ENCODE measurements around the gene ADAMTS13. TPM values are rescaled to one million over a fixed set of nuclear protein-coding genes. Genes with fewer than 3 reads are reported as not detected.
"Not testable (repeated sequence)": the region's sequence is repeated elsewhere in the genome, so short reads cannot be mapped to it uniquely, and the experiment has no call there.

ADAMTS13 gene
- total RNA-seq, 8 experiments from 2014 or later, result 2.7 to 14.3 (median 4.3) TPM

GRCh38 chr9:133383438-133383837 lies 38.7 kb upstream of the ADAMTS13 start:
- no peak for ATAC-seq (replicated peaks in 6 of 8)
- WGBS, 10 experiments, result 50 to 100% (median 86%) methylated on average over 1 to 3 of the region's 3 CpGs; no CpG with 5 or more reads in 4 of the 10 experiments
- Histone ChIP-seq H3K27ac (no peak overlapping the region), H3K4me3 (no peak overlapping the region), H3K4me1 (replicated peaks in 1 of 2) (no peaks in the 10 kb centered on the region)
- in situ Hi-C loops (cut with MboI; ENCODE audit: low pct_unique_long_range_greater_than_20kb in 2 of 9, low sequenced_read_pairs in 9 of 9, unreplicated experiment in 9 of 9), result no loop called here

GRCh38 chr9:133384736-133385321 lies 37.3 kb upstream of the ADAMTS13 start:
- in situ Hi-C loops (cut with MboI; ENCODE audit: low pct_unique_long_range_greater_than_20kb in 2 of 9, low sequenced_read_pairs in 9 of 9, unreplicated experiment in 9 of 9), result no loop called here
- Histone ChIP-seq H3K4me1 (replicated peaks in 1 of 2) (no peaks in the 10 kb centered on the region), H3K27ac (no peak overlapping the region), H3K4me3 (no peak overlapping the region)
- WGBS, 10 experiments, result 69 to 100% (median 89%) methylated on average over 2 to 10 of the region's 17 CpGs; no CpG with 5 or more reads in 2 of the 10 experiments
- ATAC-seq (replicated peaks in 6 of 8), result no peak

DNA sequence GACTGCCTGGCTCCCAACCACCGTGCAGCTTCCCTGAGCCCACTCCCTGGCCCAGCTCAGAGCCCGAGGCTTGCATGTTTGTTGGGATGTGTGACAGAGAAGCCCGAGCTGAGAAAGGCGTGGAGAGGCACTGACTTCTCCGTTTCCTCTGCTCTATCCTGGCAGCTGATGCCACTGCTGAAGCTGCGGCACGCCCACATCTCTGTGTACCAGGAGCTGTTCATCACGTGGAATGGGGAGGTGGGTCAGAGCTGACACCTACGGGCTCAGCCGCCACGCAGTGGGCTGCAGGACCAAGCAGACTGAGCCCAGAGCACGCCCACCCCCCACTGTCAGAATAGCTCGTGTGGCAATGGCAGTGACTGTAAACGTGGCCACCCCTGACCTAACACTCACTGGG lies 36.7 kb upstream of the ADAMTS13 start:
- Histone ChIP-seq H3K27ac (no peak overlapping the region), H3K4me1 (replicated peaks in 1 of 2) (no peaks in the 10 kb centered on the region), H3K4me3 (no peak overlapping the region)
- in situ Hi-C loops (cut with MboI; ENCODE audit: low pct_unique_long_range_greater_than_20kb in 2 of 9, low sequenced_read_pairs in 9 of 9, unreplicated experiment in 9 of 9), result no loop called here
- no peak for ATAC-seq (replicated peaks in 6 of 8)
- WGBS, 10 experiments, result 49 to 90% (median 86%) methylated on average over 3 to 6 of the region's 14 CpGs; no CpG with 5 or more reads in 5 of the 10 experiments

DNA sequence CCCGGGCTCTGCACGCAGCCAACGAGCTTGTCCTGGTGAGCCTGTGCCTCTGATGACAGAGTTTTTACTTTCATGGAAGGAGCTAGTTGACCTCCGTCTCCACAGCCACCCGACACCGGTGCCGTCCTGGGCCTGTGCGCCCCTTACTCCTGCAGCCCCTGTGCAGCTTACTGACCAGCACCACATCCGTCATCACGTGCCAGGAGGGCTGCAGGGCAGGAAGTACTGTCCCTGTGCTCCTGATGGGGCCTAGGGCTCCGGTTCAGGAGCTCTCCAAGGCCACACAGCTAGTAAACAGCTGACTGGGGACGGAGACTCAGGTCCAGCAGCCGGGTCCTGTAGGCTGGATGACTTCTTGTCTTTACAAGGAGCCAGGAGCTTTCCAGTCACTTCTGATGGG lies 35.8 kb upstream of the ADAMTS13 start:
- Histone ChIP-seq H3K27ac (no peak overlapping the region), H3K4me3 (no peak overlapping the region), H3K4me1 (replicated peaks in 1 of 2) (no peaks in the 10 kb centered on the region)
- in situ Hi-C loops (cut with MboI; ENCODE audit: low pct_unique_long_range_greater_than_20kb in 2 of 9, low sequenced_read_pairs in 9 of 9, unreplicated experiment in 9 of 9), result no loop called here
- WGBS, 10 experiments, result 33 to 100% (median 80%) methylated on average over 1 to 3 of the region's 13 CpGs; no CpG with 5 or more reads in 5 of the 10 experiments
- no peak for ATAC-seq (replicated peaks in 6 of 8)

DNA sequence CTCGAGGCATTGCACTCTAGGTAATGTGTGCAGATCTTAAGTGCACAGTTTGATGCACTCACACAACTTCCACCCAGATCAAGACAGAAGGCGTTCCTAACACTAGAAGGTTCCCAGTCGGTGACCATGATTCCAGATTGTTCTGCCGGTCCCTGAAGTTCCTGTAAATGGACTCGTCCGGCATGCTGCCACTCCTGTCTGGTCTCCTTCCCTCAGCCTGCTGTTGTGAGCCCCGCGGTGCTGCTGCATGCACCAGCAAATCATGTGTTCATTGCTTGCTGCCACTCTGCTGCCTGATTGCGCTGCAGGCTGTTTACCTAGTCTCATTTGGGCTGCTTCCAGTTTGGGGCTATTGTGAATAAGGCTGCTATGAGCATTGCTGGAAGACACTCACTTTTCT lies 34.5 kb upstream of the ADAMTS13 start:
- peak in 1 of 8 experiments; percentile 77 for ATAC-seq (replicated peaks in 6 of 8)
- in situ Hi-C loops (cut with MboI; ENCODE audit: low pct_unique_long_range_greater_than_20kb in 2 of 9, low sequenced_read_pairs in 9 of 9, unreplicated experiment in 9 of 9), result no loop called here
- Histone ChIP-seq H3K4me1 (replicated peaks in 1 of 2) (no peaks in the 10 kb centered on the region), H3K4me3 (no peak overlapping the region), H3K27ac (no peak overlapping the region)
- 0 to 93% (median 82%) methylated on average over 1 to 8 of the region's 9 CpGs; no CpG with 5 or more reads in 2 of the 10 experiments for WGBS, 10 experiments

DNA sequence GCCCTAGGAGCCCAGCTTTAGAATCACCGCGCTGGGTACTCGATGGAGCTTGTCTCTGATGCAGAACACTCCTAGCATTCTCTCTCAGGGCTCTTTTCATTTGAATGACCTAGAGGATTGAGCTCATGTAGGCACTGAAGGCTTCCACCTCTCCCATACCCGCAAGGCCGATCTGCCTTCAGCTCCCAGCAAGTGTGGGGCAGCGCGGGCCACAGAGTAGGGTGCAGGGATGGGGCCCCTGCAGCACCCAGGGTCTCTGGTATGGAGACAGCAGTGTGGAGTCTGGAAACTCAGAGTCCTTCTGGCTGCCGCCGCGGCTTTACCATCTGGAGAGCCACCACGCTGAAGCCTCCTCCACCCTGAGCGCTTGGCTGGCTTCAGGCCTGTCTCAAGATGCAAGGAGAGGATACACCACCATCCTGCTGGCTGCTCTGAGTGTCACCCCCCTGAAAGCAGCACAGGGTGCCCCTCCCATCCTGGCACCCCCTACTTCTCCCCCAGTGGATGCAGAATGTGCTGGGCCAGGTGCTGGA lies 33.1 kb upstream of the ADAMTS13 start:
- WGBS, 10 experiments, result 40 to 100% (median 96%) methylated on average over 1 to 5 of the region's 12 CpGs; no CpG with 5 or more reads in 4 of the 10 experiments
- no peak for ATAC-seq (replicated peaks in 6 of 8)

DNA sequence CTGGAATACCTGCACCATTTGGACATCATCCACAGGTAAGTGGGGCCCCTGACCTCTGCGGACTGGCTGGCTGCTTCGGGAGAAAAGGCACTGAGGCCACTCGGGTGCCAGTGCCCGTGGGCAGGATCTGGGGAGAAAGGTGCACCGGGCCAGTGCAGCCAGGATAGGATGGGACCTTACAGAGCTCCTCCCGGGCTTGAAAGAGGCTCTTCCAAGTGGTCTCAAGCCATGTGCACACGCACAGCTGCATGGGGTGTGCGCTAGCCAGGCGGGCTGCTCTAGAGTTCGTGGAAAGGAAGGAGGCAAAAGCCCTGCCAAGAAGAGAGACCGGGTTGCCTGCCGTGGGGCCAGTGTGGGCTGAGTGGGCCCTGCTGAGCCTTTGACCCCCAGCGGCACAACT lies 32.6 kb upstream of the ADAMTS13 start:
- no peak overlapping the region for H3K4me3 ChIP-seq
- in situ Hi-C loops (cut with MboI; ENCODE audit: low pct_unique_long_range_greater_than_20kb in 2 of 9, low sequenced_read_pairs in 9 of 9, unreplicated experiment in 9 of 9), result no loop called here
- ATAC-seq (replicated peaks in 6 of 8), result no peak
- H3K27ac ChIP-seq, result no peak overlapping the region
- WGBS, 10 experiments, result 58 to 94% (median 72%) methylated on average over 3 to 7 of the region's 13 CpGs; no CpG with 5 or more reads in 6 of the 10 experiments
- no peaks in the 10 kb centered on the region for H3K4me1 ChIP-seq (replicated peaks in 1 of 2)

More for the DNA sequence above, 33.1 kb upstream of the ADAMTS13 start:
- Histone ChIP-seq H3K4me3 (no peak overlapping the region), H3K27ac (no peak overlapping the region), H3K4me1 (replicated peaks in 1 of 2) (no peaks in the 10 kb centered on the region)
- in situ Hi-C loops (cut with MboI; ENCODE audit: low pct_unique_long_range_greater_than_20kb in 2 of 9, low sequenced_read_pairs in 9 of 9, unreplicated experiment in 9 of 9), result no loop called here

- WGBS, 10 experiments, result 40% methylated on average over 1 of the region's 7 CpGs; no CpG with 5 or more reads in 9 of the 10 experiments
- H3K4me3 ChIP-seq, result no peak overlapping the region
- in situ Hi-C loops (cut with MboI; ENCODE audit: low pct_unique_long_range_greater_than_20kb in 2 of 9, low sequenced_read_pairs in 9 of 9, unreplicated experiment in 9 of 9), result no loop called here
Observed at GRCh38 chr9:133390713-133391112, 31.5 kb upstream of the ADAMTS13 start.

GRCh38 chr9:133391449-133391848 lies 30.7 kb upstream of the ADAMTS13 start:
- H3K27ac ChIP-seq; in situ Hi-C loops (cut with MboI; ENCODE audit: low pct_unique_long_range_greater_than_20kb in 2 of 9, low sequenced_read_pairs in 9 of 9, unreplicated experiment in 9 of 9); ATAC-seq (replicated peaks in 6 of 8); H3K4me1 ChIP-seq (replicated peaks in 1 of 2); H3K4me3 ChIP-seq: not testable (repeated sequence)
- no CpG with 5 or more reads among the region's 4 CpGs for WGBS, 10 experiments

More at GRCh38 chr9:133390713-133391112, 31.5 kb upstream of the ADAMTS13 start:
- no peaks in the 10 kb centered on the region for H3K4me1 ChIP-seq (replicated peaks in 1 of 2)
- no peak overlapping the region for H3K27ac ChIP-seq
- ATAC-seq (replicated peaks in 6 of 8), result no peak

DNA sequence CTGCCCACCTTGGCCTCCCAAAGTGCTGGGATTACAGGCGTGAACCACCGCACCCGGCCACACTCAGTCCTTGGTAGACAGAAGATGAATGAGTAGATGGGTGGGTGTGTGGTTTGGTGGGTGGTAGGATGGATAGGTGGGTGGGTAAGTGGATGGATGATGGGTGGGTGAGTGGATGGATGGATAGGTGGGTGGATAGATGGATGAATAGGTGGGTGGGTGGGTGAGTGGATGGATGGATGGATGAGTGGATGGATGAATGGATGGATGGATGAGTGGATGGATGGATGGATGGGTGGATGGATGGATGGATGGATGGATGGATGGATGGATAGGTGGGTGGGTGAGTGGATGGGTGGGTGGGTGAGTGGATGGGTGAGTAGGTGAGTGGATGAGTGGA lies 29.9 kb upstream of the ADAMTS13 start:
- H3K4me1 ChIP-seq (replicated peaks in 1 of 2); H3K4me3 ChIP-seq; ATAC-seq (replicated peaks in 6 of 8); in situ Hi-C loops (cut with MboI; ENCODE audit: low pct_unique_long_range_greater_than_20kb in 2 of 9, low sequenced_read_pairs in 9 of 9, unreplicated experiment in 9 of 9); H3K27ac ChIP-seq: not testable (repeated sequence)
- WGBS, 10 experiments, result no CpG with 5 or more reads among the region's 3 CpGs

GRCh38 chr9:133393399-133393798 lies 28.8 kb upstream of the ADAMTS13 start:
- ATAC-seq (replicated peaks in 6 of 8), result no peak
- Histone ChIP-seq H3K4me3 (no peak overlapping the region), H3K27ac (no peak overlapping the region), H3K4me1 (replicated peaks in 1 of 2) (no peaks in the 10 kb centered on the region)
- in situ Hi-C loops (cut with MboI; ENCODE audit: low pct_unique_long_range_greater_than_20kb in 2 of 9, low sequenced_read_pairs in 9 of 9, unreplicated experiment in 9 of 9), result no loop called here
- 83% methylated on average over 1 of the region's 3 CpGs; no CpG with 5 or more reads in 9 of the 10 experiments for WGBS, 10 experiments

GRCh38 chr9:133394687-133395271 lies 27.4 kb upstream of the ADAMTS13 start:
- peak in 1 of 8 experiments; percentile 16 for ATAC-seq (replicated peaks in 6 of 8)
- Histone ChIP-seq H3K27ac (no peak overlapping the region), H3K4me3 (no peak overlapping the region), H3K4me1 (replicated peaks in 1 of 2) (no peaks in the 10 kb centered on the region)
- 18 to 79% (median 54%) methylated on average over 2 to 5 of the region's 8 CpGs; no CpG with 5 or more reads in 4 of the 10 experiments for WGBS, 10 experiments
- in situ Hi-C loops (cut with MboI; ENCODE audit: low pct_unique_long_range_greater_than_20kb in 2 of 9, low sequenced_read_pairs in 9 of 9, unreplicated experiment in 9 of 9), result no loop called here

- WGBS, 10 experiments, result 0 to 30% (median 20%) methylated on average over 1 to 7 of the region's 14 CpGs; no CpG with 5 or more reads in 5 of the 10 experiments
- Histone ChIP-seq H3K4me3 (no peak overlapping the region), H3K4me1 (replicated peaks in 1 of 2) (no peaks in the 10 kb centered on the region), H3K27ac (no peak overlapping the region)
- in situ Hi-C loops (cut with MboI; ENCODE audit: low pct_unique_long_range_greater_than_20kb in 2 of 9, low sequenced_read_pairs in 9 of 9, unreplicated experiment in 9 of 9), result no loop called here
- peak; percentile 28 to 78 (median 48) for ATAC-seq (replicated peaks in 6 of 8)
Observed at GRCh38 chr9:133396952-133397351, 25.2 kb upstream of the ADAMTS13 start.

Measured in motor neuron (in vitro differentiated cells).